SK-N-SH (cell line): ENCODE results near the gene EPM2A. TPM values are rescaled to one million over a fixed set of nuclear protein-coding genes. Genes with fewer than 3 reads are reported as not detected.

Experiments used
- CTCF ChIA-PET: fragments of 300-600, 350-600 bp; formaldehyde crosslinking; extraction: SDS; loops from one replicate; lab custom pipeline; 2021; lab: Yijun Ruan, JAX
- POLR2A ChIA-PET: fragments of 350-600 bp; sonication (Branson Sonifier 250); formaldehyde crosslinking; extraction: SDS; loops from one replicate; lab custom pipeline; 2020; ENCODE audit warnings: antibody characterized with exemption, inconsistent platforms; lab: Yijun Ruan, JAX
- DNase-seq: peaks from one replicate; pipeline ENCODE4 v3.0.0; 2012
- H2AFZ ChIP-seq: fragments of 200-600 bp; sonication (generic); 2 replicates; pipeline ENCODE4 v1.8.1; 2016; ENCODE audit warnings: antibody characterized with exemption, mild to moderate bottlenecking, low read depth
- H3F3A ChIP-seq: fragments of 200-600 bp; sonication (generic); replicated peaks from 2 replicates; pipeline ENCODE3; 2016; ENCODE audit warnings: antibody characterized with exemption, mild to moderate bottlenecking; ENCODE audit not compliant: insufficient read depth
- H3K27ac ChIP-seq, 2 experiments: fragments of 200-500 bp in 1 of 2; fragments of 200-600 bp in 1 of 2; sonication (Bioruptor generic) in 1 of 2; sonication (generic), shearing (Covaris generic) in 1 of 2; 2 replicates each; pipeline versions ENCODE4 v1.5.1 to v1.6.1; 2014 to 2016; ENCODE audit warnings: low read depth in 2 of 2, inconsistent platforms in 1 of 2, low read length in 1 of 2, mild to moderate bottlenecking in 1 of 2, mixed read lengths in 1 of 2
- H3K27me3 ChIP-seq: fragments of 200-600 bp; sonication (generic), shearing (Covaris generic); 2 replicates; pipeline ENCODE4 v1.6.1; 2016; ENCODE audit warnings: mixed run types; ENCODE audit not compliant: insufficient read depth
- H3K36me3 ChIP-seq, 2 experiments: fragments of 200-500 bp in 1 of 2; fragments of 200-600 bp in 1 of 2; sonication (Bioruptor generic) in 1 of 2; sonication (generic) in 1 of 2; replicated peaks in 1 of 2; 2 replicates each; pipeline versions ENCODE3 to v1.5.1; 2014 to 2016; ENCODE audit warnings: low read length in 1 of 2, mild to moderate bottlenecking in 1 of 2; ENCODE audit not compliant: insufficient read depth in 2 of 2, control insufficient read depth in 1 of 2
- H3K4me1 ChIP-seq, 2 experiments: fragments of 200-500 bp in 1 of 2; fragments of 200-600 bp in 1 of 2; sonication (Bioruptor generic) in 1 of 2; sonication (generic), shearing (Covaris generic) in 1 of 2; 2 replicates each; pipeline versions ENCODE4 v1.5.1 to v1.6.1; 2014 to 2016; ENCODE audit warnings: low read depth in 1 of 2, low read length in 1 of 2, mixed run types in 1 of 2; ENCODE audit not compliant: insufficient read depth in 2 of 2, control insufficient read depth in 1 of 2
- H3K4me2 ChIP-seq: fragments of 200-600 bp; sonication (generic), shearing (Covaris generic); 2 replicates; pipeline ENCODE4 v1.6.1; 2017; ENCODE audit warnings: mixed run types
- H3K4me3 ChIP-seq, 2 experiments: fragments of 200-500 bp in 1 of 2; fragments of 200-600 bp in 1 of 2; sonication (Bioruptor generic) in 1 of 2; sonication (generic), shearing (Covaris generic) in 1 of 2; 2 replicates each; pipeline versions ENCODE4 v1.5.1 to v1.8.1; 2014 to 2016; ENCODE audit warnings: low read depth in 2 of 2, inconsistent platforms in 1 of 2, low read length in 1 of 2, mild to moderate bottlenecking in 1 of 2, mixed read lengths in 1 of 2, moderate library complexity in 1 of 2
- H3K79me2 ChIP-seq: fragments of 200-600 bp; sonication (generic); 2 replicates; pipeline ENCODE4 v1.8.1; 2017; ENCODE audit warnings: mild to moderate bottlenecking; ENCODE audit not compliant: insufficient read depth
- H3K9ac ChIP-seq: fragments of 200-600 bp; sonication (generic); 2 replicates; pipeline ENCODE4 v1.6.1; 2017; ENCODE audit warnings: mixed run types
- H3K9me2 ChIP-seq: fragments of 200-600 bp; sonication (generic); 2 replicates; pipeline ENCODE4 v1.6.1; 2017; ENCODE audit warnings: mixed run types
- H3K9me3 ChIP-seq: fragments of 200-600 bp; sonication (generic); 2 replicates; pipeline ENCODE4 v1.6.1; 2017; ENCODE audit warnings: mixed run types, mild to moderate bottlenecking, moderate library complexity
- H4K20me1 ChIP-seq: fragments of 200-600 bp; sonication (generic); 2 replicates; pipeline ENCODE4 v1.6.1; 2017; ENCODE audit warnings: mild to moderate bottlenecking, mixed run types; ENCODE audit not compliant: insufficient read depth
- CHD2 ChIP-seq: fragments of 150-350 bp; IDR thresholded peaks from 2 replicates; pipeline ENCODE4 v1.6.1; 2018; ENCODE audit warnings: low read length; ENCODE audit not compliant: partially characterized antibody
- ELF1 ChIP-seq: IDR thresholded peaks from 2 replicates; pipeline ENCODE4 v1.4.0; 2012
- EP300 ChIP-seq, 2 experiments: IDR thresholded peaks; 2 replicates each; pipeline versions ENCODE4 v1.4.0 to v1.6.1; 2012; ENCODE audit warnings: borderline replicate concordance in 1 of 2, low read depth in 1 of 2, low read length in 1 of 2
- FOSL2 ChIP-seq: IDR thresholded peaks from 2 replicates; pipeline ENCODE4 v1.4.0; 2012; ENCODE audit warnings: low read depth, mild to moderate bottlenecking, moderate library complexity, borderline replicate concordance
- FOXJ3 ChIP-seq: sonication (generic); formaldehyde crosslinking; IDR thresholded peaks from 2 replicates; pipeline ENCODE4 v1.5.1; 2020; ENCODE audit warnings: mild to moderate bottlenecking, missing genetic modification reagents
- MEF2A ChIP-seq: IDR thresholded peaks from 2 replicates; pipeline ENCODE4 v1.4.0; 2012; ENCODE audit warnings: low read depth, borderline replicate concordance
- NFIC ChIP-seq: IDR thresholded peaks from 2 replicates; pipeline ENCODE4 v1.4.0; 2012; ENCODE audit warnings: borderline replicate concordance
- NRF1 ChIP-seq: IDR thresholded peaks from 2 replicates; pipeline ENCODE4 v1.6.1; 2012; ENCODE audit warnings: low read depth, mild to moderate bottlenecking, low read length
- PBX3 ChIP-seq: IDR thresholded peaks from 2 replicates; pipeline ENCODE4; 2012
- REST ChIP-seq: IDR thresholded peaks from 2 replicates; pipeline ENCODE4 v1.6.1; 2012; ENCODE audit warnings: mild to moderate bottlenecking, low read depth, low read length, moderate library complexity
- RXRA ChIP-seq: IDR thresholded peaks from 2 replicates; pipeline ENCODE4 v1.4.0; 2012; ENCODE audit warnings: low read depth, mild to moderate bottlenecking, borderline replicate concordance
- SMC3 ChIP-seq: IDR thresholded peaks from 2 replicates; pipeline ENCODE4 v1.6.1; 2012; ENCODE audit warnings: low read depth, low read length, improper control_type of control experiment
- TAF1 ChIP-seq: IDR thresholded peaks from 2 replicates; pipeline ENCODE4 v1.6.1; 2012; ENCODE audit warnings: low read depth, mild to moderate bottlenecking, low read length, moderate library complexity, borderline replicate concordance
- TCF12 ChIP-seq: IDR thresholded peaks from 2 replicates; pipeline ENCODE4 v1.4.0; 2012
- TEAD4 ChIP-seq: IDR thresholded peaks from 2 replicates; pipeline ENCODE4 v1.4.0; 2012; ENCODE audit warnings: mild to moderate bottlenecking, borderline replicate concordance; ENCODE audit not compliant: insufficient read depth
- USF1 ChIP-seq: IDR thresholded peaks from 2 replicates; pipeline ENCODE4 v1.4.0; 2012; ENCODE audit warnings: low read depth, borderline replicate concordance
- ZBTB33 ChIP-seq: IDR thresholded peaks from 2 replicates; pipeline ENCODE4 v1.4.0; 2012; ENCODE audit warnings: low read depth, borderline replicate concordance
- WGBS: methylation state at CpG from one replicate; pipeline ENCODE4 v1.1.6; 2017; ENCODE audit warnings: low lambda C conversion rate; 5-methylcytosine and 5-hydroxymethylcytosine counted together
- polyA plus RNA-seq, 3 experiments: library from polyadenylated mRNA; depleted of rRNA; stranded (reverse); fragments of >200 nt; gene quantifications; 2 replicates each; pipeline ENCODE4 v1.2.3, GENCODE V29; 2012

Gene EPM2A
- polyA plus RNA-seq, 1 of the 3 experiments (the other 2 are of a cell fraction): 2.7 TPM

GRCh38 chr6:145783796-145784195, 48.5 kb upstream of the EPM2A start:
- no peaks in the 10 kb centered on the region; the same call in 1 of the 2 replicates for H3K9me3 ChIP-seq
- POLR2A ChIA-PET: no interaction called here
- H3K9me2 ChIP-seq: no peaks in the 10 kb centered on the region
- CTCF ChIA-PET: no interaction called here
- WGBS: 95% methylated on average over 5 of the region's 5 CpGs
- H4K20me1 ChIP-seq: no peaks in the 10 kb centered on the region
- peaks cover 4% of the 10 kb centered on the region; the same call in 1 of the 2 replicates for H3K79me2 ChIP-seq
- H3K4me3 ChIP-seq: no peak overlapping the region
- H3K36me3 ChIP-seq: peaks cover 2 to 14% of the 10 kb centered on the region in 2 experiments
- no peaks in the 10 kb centered on the region for H3F3A ChIP-seq
- no peak overlapping the region for H3K27ac ChIP-seq
- no peaks in the 10 kb centered on the region; a peak in 1 of 4 replicates for H3K4me1 ChIP-seq
- no peak overlapping the region for H3K4me2 ChIP-seq
- no peaks in the 10 kb centered on the region for H3K27me3 ChIP-seq
- TF ChIP-seq TAF1 (no peak), NRF1 (no peak), CHD2 (no peak), TEAD4 (no peak), ZBTB33 (no peak), USF1 (no peak), ELF1 (no peak), REST (no peak), RXRA (no peak), SMC3 (no peak), NFIC (no peak)
- no peak for DNase-seq
- H2AFZ ChIP-seq: no peak overlapping the region
- H3K9ac ChIP-seq: no peak overlapping the region

- WGBS: 61% methylated on average over 1 of the region's 1 CpG
- Histone ChIP-seq H3K4me2 (no peak overlapping the region), H3F3A (no peaks in the 10 kb centered on the region), H3K79me2 (no peaks in the 10 kb centered on the region), H3K4me3 (no peak overlapping the region), H3K9me3 (no peaks in the 10 kb centered on the region), H4K20me1 (no peaks in the 10 kb centered on the region), H3K36me3 (no peaks in the 10 kb centered on the region), H3K9me2 (no peaks in the 10 kb centered on the region), H3K27ac (no peak overlapping the region), H2AFZ (no peak overlapping the region), H3K27me3 (no peaks in the 10 kb centered on the region), H3K9ac (no peak overlapping the region), H3K4me1 (no peaks in the 10 kb centered on the region)
- ChIA-PET POLR2A (no interaction called here), CTCF (interaction anchor here (1.5 kb wide), 1 partner anchor 14 kb away, joined by 3 read pairs; no protein-coding TSS in a partner anchor)
- no peak for TF ChIP-seq PBX3
- no peak for TF ChIP-seq EP300 (IDR thresholded peaks at IDR 0.05; ENCODE audit: borderline replicate concordance in 1 of 2, low read depth in 1 of 2, low read length in 1 of 2)
- no peak for TF ChIP-seq MEF2A
- TF ChIP-seq RXRA: no peak
- TF ChIP-seq REST: no peak
- no peak for TF ChIP-seq FOSL2
- TF ChIP-seq TCF12: no peak
- TF ChIP-seq SMC3: no peak
- no peak for TF ChIP-seq FOXJ3 (CRISPR knock-in tag)
- DNase-seq: no peak
Observed at GRCh38 chr6:145772846-145773245, 37.5 kb upstream of the EPM2A start.
